HUES6 (cell line): ENCODE measurements around the gene S100A4.

Experiments used
- H3K27ac ChIP-seq: 2 replicates; pipeline ENCODE4 v1.7.0; 2013; ENCODE audit warnings: low read depth, mild to moderate bottlenecking, low read length, inconsistent platforms
- H3K27me3 ChIP-seq: 2 replicates; pipeline ENCODE4 v1.6.1; 2013; ENCODE audit warnings: low read length; ENCODE audit not compliant: control insufficient read depth, insufficient read depth
- H3K36me3 ChIP-seq: 2 replicates; pipeline ENCODE4 v1.6.1; 2013; ENCODE audit warnings: low read length; ENCODE audit not compliant: control insufficient read depth, insufficient read depth
- H3K4me1 ChIP-seq: 2 replicates; pipeline ENCODE4 v1.6.1; 2013; ENCODE audit warnings: low read length; ENCODE audit not compliant: control insufficient read depth, insufficient read depth
- H3K4me3 ChIP-seq: 2 replicates; pipeline ENCODE4 v1.5.1; 2013; ENCODE audit warnings: low read depth, low read length
- H3K9ac ChIP-seq: one replicate; pipeline ENCODE4 v1.6.1; 2013; ENCODE audit warnings: mild to moderate bottlenecking, low read length
- H3K9me3 ChIP-seq: 2 replicates; pipeline ENCODE4 v1.6.1; 2013; ENCODE audit warnings: low read depth, low read length; ENCODE audit not compliant: control insufficient read depth, insufficient read depth

S100A4 gene

GRCh38 chr1:153556348-153556747 lies 10.7 kb upstream of the S100A4 start:
- no peak overlapping the region for H3K9ac ChIP-seq
- no peaks in the 10 kb centered on the region; the same call in 1 of the 2 replicates for H3K4me1 ChIP-seq
- no peak overlapping the region for H3K4me3 ChIP-seq
- no peaks in the 10 kb centered on the region for H3K9me3 ChIP-seq
- H3K36me3 ChIP-seq: no peaks in the 10 kb centered on the region
- no peaks in the 10 kb centered on the region for H3K27me3 ChIP-seq
- H3K27ac ChIP-seq: no peak overlapping the region

DNA sequence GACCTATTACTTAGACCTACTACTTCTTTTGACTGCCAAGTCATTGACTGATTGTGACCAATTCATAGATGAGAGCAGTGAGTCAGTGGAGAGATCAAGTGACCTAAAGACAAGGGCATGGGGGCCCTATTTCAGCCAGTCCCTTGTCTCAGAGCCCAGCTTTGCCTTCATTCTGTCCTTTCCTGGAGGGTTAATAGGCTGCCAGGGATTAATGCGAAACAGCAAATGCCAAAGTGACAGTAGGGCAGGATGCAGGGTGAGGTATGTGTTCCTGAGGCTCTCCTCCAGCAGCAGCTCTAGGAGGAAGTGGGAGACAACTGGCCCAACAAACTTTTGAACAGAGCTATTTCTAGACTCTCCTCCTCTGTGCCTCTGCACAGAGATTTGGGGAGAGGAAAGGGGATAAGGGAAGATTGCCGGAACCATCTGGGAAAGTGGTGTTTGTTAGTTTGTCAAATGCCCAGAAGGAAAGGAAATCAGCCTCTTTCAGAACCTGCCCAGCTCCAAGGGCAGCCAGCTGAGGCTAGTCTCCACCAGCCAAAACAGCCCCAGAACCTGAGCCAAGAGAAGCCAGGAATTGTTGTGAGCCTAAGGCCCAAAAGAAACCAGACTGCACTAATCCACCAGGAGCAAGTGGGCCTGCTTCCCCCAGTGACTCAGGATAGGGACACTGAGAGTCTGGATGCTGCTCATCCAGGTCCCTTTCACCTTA lies 8.4 kb upstream of the S100A4 start:
- H3K9me3 ChIP-seq: no peaks in the 10 kb centered on the region
- no peak overlapping the region for H3K9ac ChIP-seq
- no peak overlapping the region for H3K4me3 ChIP-seq
- peaks cover 23% of the 10 kb centered on the region for H3K4me1 ChIP-seq
- H3K27ac ChIP-seq: no peak overlapping the region
- H3K36me3 ChIP-seq: no peaks in the 10 kb centered on the region
- H3K27me3 ChIP-seq: no peaks in the 10 kb centered on the region

DNA sequence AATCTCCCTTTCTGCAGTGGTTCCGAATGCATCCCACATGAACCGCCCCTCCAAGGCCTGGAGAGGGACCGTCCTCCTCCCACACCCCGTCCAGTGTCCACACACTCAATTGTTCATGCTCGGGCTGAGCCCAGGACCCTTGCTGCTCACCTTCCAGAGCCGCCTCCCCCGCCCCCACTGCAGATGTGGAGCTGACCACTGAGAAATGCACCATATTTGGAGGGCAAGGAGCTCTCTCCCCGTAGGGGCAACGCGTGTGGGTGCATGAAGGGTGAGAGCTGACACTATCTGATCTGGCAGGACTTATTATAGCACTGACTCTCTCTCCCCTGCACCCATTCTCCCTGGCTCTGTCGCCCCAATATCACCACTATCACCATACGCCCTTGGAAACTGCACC lies 7.5 kb upstream of the S100A4 start:
- H3K4me1 ChIP-seq: peaks cover 32% of the 10 kb centered on the region
- H3K36me3 ChIP-seq: no peaks in the 10 kb centered on the region
- H3K9me3 ChIP-seq: no peaks in the 10 kb centered on the region
- H3K27me3 ChIP-seq: no peaks in the 10 kb centered on the region
- no peak overlapping the region for H3K4me3 ChIP-seq
- no peak overlapping the region for H3K27ac ChIP-seq
- H3K9ac ChIP-seq: no peak overlapping the region

GRCh38 chr1:153552335-153552734 lies 6.7 kb upstream of the S100A4 start:
- H3K27ac ChIP-seq: no peak overlapping the region
- no peaks in the 10 kb centered on the region for H3K9me3 ChIP-seq
- H3K4me3 ChIP-seq: no peak overlapping the region
- no peak overlapping the region for H3K9ac ChIP-seq
- no peaks in the 10 kb centered on the region for H3K36me3 ChIP-seq
- H3K4me1 ChIP-seq: peaks cover 39% of the 10 kb centered on the region
- H3K27me3 ChIP-seq: no peaks in the 10 kb centered on the region

- Histone ChIP-seq H3K4me3 (no peak overlapping the region), H3K27me3 (no peaks in the 10 kb centered on the region), H3K4me1 (peaks cover 50% of the 10 kb centered on the region), H3K36me3 (no peaks in the 10 kb centered on the region), H3K9ac (no peak overlapping the region), H3K9me3 (no peaks in the 10 kb centered on the region), H3K27ac (no peak overlapping the region)
Measured at GRCh38 chr1:153550827-153551500, 5.4 kb upstream of the S100A4 start.

- no peaks in the 10 kb centered on the region for H3K36me3 ChIP-seq
- peaks cover 56% of the 10 kb centered on the region for H3K4me1 ChIP-seq
- H3K9me3 ChIP-seq: no peaks in the 10 kb centered on the region
- no peak overlapping the region for H3K4me3 ChIP-seq
- H3K27me3 ChIP-seq: no peaks in the 10 kb centered on the region
- no peak overlapping the region for H3K27ac ChIP-seq
- H3K9ac ChIP-seq: no peak overlapping the region
Measured at GRCh38 chr1:153550398-153550758, 4.8 kb upstream of the S100A4 start.

DNA sequence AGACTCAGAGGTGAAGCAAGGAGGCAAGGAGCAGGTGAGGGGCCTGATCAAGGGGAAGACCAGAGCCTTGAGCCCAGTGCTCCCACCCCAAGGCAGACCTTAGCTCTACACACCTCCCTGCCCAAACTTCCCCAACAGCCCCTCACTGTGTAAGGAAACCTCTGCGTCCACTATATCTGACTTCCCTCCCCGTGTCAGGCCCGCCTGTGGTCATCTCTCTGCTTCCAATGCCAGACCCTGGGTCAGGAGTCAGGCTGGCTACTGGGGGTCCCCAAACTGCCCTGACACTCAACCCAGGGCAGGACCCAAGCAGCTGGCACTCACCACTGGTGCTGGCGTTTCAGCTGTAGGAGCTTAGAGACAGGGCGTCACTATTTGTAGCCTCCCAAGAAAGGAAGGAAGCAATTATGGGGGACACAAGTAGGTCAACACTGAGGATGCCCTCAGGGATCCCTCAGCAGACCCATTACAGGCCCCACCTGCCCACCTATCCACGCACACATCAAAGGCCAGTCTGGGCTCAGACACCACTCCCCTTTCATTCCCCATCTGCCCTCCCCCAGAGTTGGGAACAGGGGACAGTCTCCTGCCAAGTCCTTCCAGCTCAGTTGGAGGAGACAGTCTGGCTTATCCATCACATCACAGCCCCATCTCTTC lies 4.3 kb upstream of the S100A4 start:
- Histone ChIP-seq H3K27ac (no peak overlapping the region), H3K4me1 (peaks cover 59% of the 10 kb centered on the region), H3K9ac (no peak overlapping the region), H3K36me3 (no peaks in the 10 kb centered on the region), H3K27me3 (no peaks in the 10 kb centered on the region), H3K4me3 (no peak overlapping the region), H3K9me3 (no peaks in the 10 kb centered on the region)

DNA sequence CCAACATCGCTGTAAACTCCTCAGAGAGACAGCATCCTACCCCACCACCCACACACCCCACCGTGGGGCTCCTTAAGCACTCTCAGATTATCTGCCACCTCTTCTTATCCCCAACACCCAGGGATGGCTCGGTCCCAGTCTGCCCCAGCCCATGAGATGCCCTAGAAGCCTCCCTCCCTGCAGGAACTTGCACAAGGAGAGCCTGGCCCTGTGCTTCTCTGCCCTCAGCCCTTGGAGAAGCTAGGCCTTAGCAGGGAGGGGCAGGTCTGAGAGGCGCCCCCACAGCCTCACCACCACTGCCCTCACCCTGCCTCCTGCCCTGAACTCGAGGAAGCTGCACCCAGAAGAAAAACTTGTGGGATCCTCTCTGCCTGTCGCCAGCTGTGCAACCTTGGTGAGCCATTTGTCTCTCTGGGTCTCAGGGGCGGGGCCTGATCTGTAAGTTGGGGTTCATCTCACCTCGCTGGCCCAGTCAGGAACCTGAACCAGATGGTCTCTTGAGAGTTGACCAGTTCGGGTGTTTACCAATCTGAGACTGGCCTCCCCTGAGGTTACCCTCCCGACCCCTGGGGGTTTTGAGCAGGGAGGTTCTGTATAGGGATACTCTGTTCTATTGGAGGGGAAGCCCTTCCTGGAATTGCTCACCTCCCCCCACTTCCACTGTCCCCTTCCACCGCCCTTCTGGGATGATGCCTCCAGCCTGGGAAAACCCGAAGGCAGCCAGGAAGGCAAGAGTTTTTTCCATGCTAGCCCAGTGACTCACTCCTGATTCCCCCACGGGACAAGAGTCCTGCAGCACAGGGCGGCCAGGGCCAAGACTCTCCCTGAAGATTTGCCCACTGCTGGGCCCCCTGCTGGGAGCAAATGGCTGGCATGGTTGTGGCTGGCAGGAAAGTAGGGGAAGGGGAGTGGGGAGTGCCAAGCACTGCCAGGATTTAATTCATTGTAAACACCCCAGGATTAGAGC lies 3.4 kb upstream of the S100A4 start, which contains the start of gene S100A3:
Gene S100A3, minus strand, starts transcription at position 537 of the 967 bp plus-strand sequence. CDS start 773 bp downstream, outside the sequence.
- H3K27ac ChIP-seq: no peak within 1 kb of the TSS
- H3K9ac ChIP-seq: peak within 1 kb of the TSS; percentile 30
- no peaks in the 10 kb centered on the region for H3K9me3 ChIP-seq
- no peaks in the 10 kb centered on the region for H3K36me3 ChIP-seq
- no peak within 1 kb of the TSS for H3K4me3 ChIP-seq
- H3K4me1 ChIP-seq: peaks cover 68% of the 10 kb centered on the region
- no peaks in the 10 kb centered on the region for H3K27me3 ChIP-seq

GRCh38 chr1:153547560-153548551 lies 2.2 kb upstream of the S100A4 start:
- no peaks in the 10 kb centered on the region for H3K9me3 ChIP-seq
- H3K27me3 ChIP-seq: no peaks in the 10 kb centered on the region
- H3K4me3 ChIP-seq: no peak overlapping the region
- no peak overlapping the region for H3K27ac ChIP-seq
- H3K9ac ChIP-seq: no peak overlapping the region
- H3K36me3 ChIP-seq: no peaks in the 10 kb centered on the region
- H3K4me1 ChIP-seq: peaks cover 69% of the 10 kb centered on the region
